PC-9 (cell line): Measurements from ENCODE around the gene CCDC54. TPM values are rescaled to one million over a fixed set of nuclear protein-coding genes. Genes with fewer than 3 reads are reported as not detected.
A peak's percentile ranks its signal among the peaks of the same experiment; 100 is the strongest.

Experiments used
- BruUV-seq: library from RNA; stranded (reverse); fragments of 400-500 nt; replicated peaks from 2 replicates; lab custom pipeline; 2021; lab: Mats Ljungman, UMichigan
- CTCF ChIA-PET: fragments of 300-600 bp; sonication (Branson Sonifier 250); formaldehyde crosslinking; loops from one replicate; lab custom pipeline; 2022; ENCODE audit warnings: antibody characterized with exemption; lab: Charles Lee
- POLR2A ChIA-PET: fragments of 300-600 bp; sonication (Branson Sonifier 250); formaldehyde crosslinking; loops from one replicate; lab custom pipeline; 2022; ENCODE audit warnings: antibody characterized with exemption; ENCODE audit not compliant: unreplicated experiment; lab: Charles Lee
- DNase-seq, 2 experiments: peaks; one replicate each; pipeline versions ENCODE4 v3.0.0 to v3.0.0-alpha.2; 2015 to 2022; ENCODE audit warnings: mixed read lengths in 1 of 2
- H2AFZ ChIP-seq: fragments of 200-600 bp; sonication (generic); 2 replicates; pipeline ENCODE4 v1.8.1; 2017; ENCODE audit warnings: antibody characterized with exemption
- H3F3A ChIP-seq: fragments of 200-600 bp; sonication (generic); 2 replicates; pipeline ENCODE4 v1.8.1; 2017; ENCODE audit warnings: antibody characterized with exemption, mild to moderate bottlenecking, low read depth; ENCODE audit not compliant: insufficient read depth
- H3K27ac ChIP-seq: fragments of 200-600 bp; sonication (generic); 2 replicates; pipeline ENCODE4 v1.6.1; 2016; ENCODE audit warnings: mixed run types
- H3K27me3 ChIP-seq: fragments of 200-600 bp; sonication (generic); 2 replicates; pipeline ENCODE4 v1.6.1; 2016; ENCODE audit warnings: low read depth, mixed run types; ENCODE audit not compliant: insufficient read depth
- H3K36me3 ChIP-seq: fragments of 200-600 bp; sonication (generic); 2 replicates; pipeline ENCODE4 v1.6.1; 2016; ENCODE audit warnings: low read depth, mixed run types
- H3K4me1 ChIP-seq: fragments of 200-600 bp; sonication (generic); replicated peaks from 2 replicates; pipeline ENCODE4 v1.6.1; 2016; ENCODE audit warnings: mixed run types; ENCODE audit not compliant: insufficient read depth
- H3K4me2 ChIP-seq: fragments of 200-600 bp; sonication (generic); 2 replicates; pipeline ENCODE4 v1.6.1; 2017; ENCODE audit warnings: mixed run types
- H3K4me3 ChIP-seq: fragments of 200-600 bp; sonication (generic); 2 replicates; pipeline ENCODE4 v1.6.1; 2016; ENCODE audit warnings: mixed run types
- H3K79me2 ChIP-seq: fragments of 200-600 bp; sonication (generic); 2 replicates; pipeline ENCODE4 v1.6.1; 2017; ENCODE audit warnings: low read depth, mixed run types
- H3K9me2 ChIP-seq: fragments of 200-600 bp; sonication (generic); 2 replicates; pipeline ENCODE4 v1.8.1; 2017; ENCODE audit warnings: mild to moderate bottlenecking; ENCODE audit not compliant: insufficient read depth
- H3K9me3 ChIP-seq: fragments of 200-600 bp; sonication (generic); 2 replicates; pipeline ENCODE4 v1.8.1; 2016; ENCODE audit warnings: low read depth; ENCODE audit not compliant: insufficient read depth
- H4K20me1 ChIP-seq: fragments of 200-600 bp; sonication (generic); 2 replicates; pipeline ENCODE4 v1.8.1; 2017; ENCODE audit not compliant: insufficient read depth
- CTCF ChIP-seq: fragments of 200-600 bp; sonication (generic); conservative IDR thresholded peaks from 2 replicates; pipeline ENCODE4 v1.6.1; 2017; ENCODE audit warnings: mixed run types, antibody characterized with exemption, mild to moderate bottlenecking, moderate library complexity
- EZH2 ChIP-seq: fragments of 200-600 bp; sonication (generic); IDR thresholded peaks from 2 replicates; pipeline ENCODE4 v1.8.0; 2017; ENCODE audit warnings: antibody characterized with exemption, low read depth
- intact Hi-C: fragments of 100-400 bp; cut with micrococcal nuclease; formaldehyde crosslinking; loops from one replicate; pipeline ENCODE4 v1.10.0; 2022; ENCODE audit not compliant: unreplicated experiment
- total RNA-seq: library from RNA; stranded (reverse); gene quantifications from 2 replicates; pipeline ENCODE4 v1.2.3, GENCODE V29; 2021

Gene CCDC54
- total RNA-seq, 1 experiment from 2014 or later = not detected

GRCh38 chr3:107392549-107393165 lies 15.4 kb downstream of the CCDC54 start:
- intact Hi-C loops = loop anchor here (2.0 kb wide), 1 partner anchor 16 kb away; the partner anchor contains the start of gene CCDC54
- peak overlapping the region; percentile 45 for H3K4me2 ChIP-seq

GRCh38 chr3:107394502-107394901 lies 17.3 kb downstream of the CCDC54 start:
- H2AFZ ChIP-seq = peak overlapping the region; percentile 58; the same call in 1 of the 2 replicates
- H3K4me2 ChIP-seq = peak overlapping the region; percentile 24

More at GRCh38 chr3:107392549-107393165, 15.4 kb downstream of the CCDC54 start:
- Histone ChIP-seq H4K20me1 (no peaks in the 10 kb centered on the region), H3K9me3 (no peaks in the 10 kb centered on the region; the same call in 1 of the 2 replicates), H3F3A (peaks cover 10% of the 10 kb centered on the region; the same call in 1 of the 2 replicates), H3K27ac (peak overlapping the region; percentile 69), H3K27me3 (no peaks in the 10 kb centered on the region), H3K4me3 (peak overlapping the region; percentile 5; the same call in 1 of the 2 replicates), H3K36me3 (no peaks in the 10 kb centered on the region), H3K79me2 (no peaks in the 10 kb centered on the region), H3K9me2 (no peaks in the 10 kb centered on the region), H3K4me1 (peaks cover 21% of the 10 kb centered on the region), H2AFZ (peak overlapping the region; percentile 73)
- POLR2A ChIA-PET = interaction anchor here (0.5 to 0.7 kb wide), 4 partner anchors 51 to 1858 kb away, joined by 3 to 7 read pairs (median 4); no protein-coding TSS in a partner anchor
- peak; percentile 55 to 86 for DNase-seq
- BruUV-seq = no TSS peak
- TF ChIP-seq CTCF (no peak), EZH2 (no peak)
- CTCF ChIA-PET = interaction anchor here (0.6 to 0.8 kb wide), 3 partner anchors 29 to 45 kb away, joined by 3 to 6 read pairs (median 3); no protein-coding TSS in a partner anchor

GRCh38 chr3:107395066-107395465 lies 17.8 kb downstream of the CCDC54 start:
- no peaks in the 10 kb centered on the region; the same call in 1 of the 2 replicates for H3K9me3 ChIP-seq
- TF ChIP-seq EZH2 = no peak
- TF ChIP-seq CTCF = no peak
- POLR2A ChIA-PET = no interaction called here
- no peaks in the 10 kb centered on the region for H3K36me3 ChIP-seq
- H3K27ac ChIP-seq = no peak overlapping the region
- CTCF ChIA-PET = no interaction called here
- H3K79me2 ChIP-seq = no peaks in the 10 kb centered on the region
- DNase-seq = no peak
- H3F3A ChIP-seq = peaks cover 10% of the 10 kb centered on the region; the same call in 1 of the 2 replicates
- H3K4me1 ChIP-seq = peaks cover 21% of the 10 kb centered on the region
- H2AFZ ChIP-seq = peak overlapping the region; percentile 58; the same call in 1 of the 2 replicates
- H3K4me3 ChIP-seq = no peak overlapping the region
- H3K9me2 ChIP-seq = no peaks in the 10 kb centered on the region; the same call in 1 of the 2 replicates
- no TSS peak for BruUV-seq
- H3K4me2 ChIP-seq = peak overlapping the region; percentile 24; the same call in 1 of the 2 replicates
- H4K20me1 ChIP-seq = no peaks in the 10 kb centered on the region
- intact Hi-C loops = no loop called here
- no peaks in the 10 kb centered on the region for H3K27me3 ChIP-seq

More at GRCh38 chr3:107394502-107394901, 17.3 kb downstream of the CCDC54 start:
- H3K4me1 ChIP-seq = peaks cover 21% of the 10 kb centered on the region
- H3K36me3 ChIP-seq = no peaks in the 10 kb centered on the region
- H3K9me2 ChIP-seq = no peaks in the 10 kb centered on the region; the same call in 1 of the 2 replicates
- no peaks in the 10 kb centered on the region for H3K79me2 ChIP-seq
- BruUV-seq = no TSS peak
- no peaks in the 10 kb centered on the region; the same call in 1 of the 2 replicates for H3K9me3 ChIP-seq
- ChIA-PET POLR2A (no interaction called here), CTCF (no interaction called here)
- no peaks in the 10 kb centered on the region for H4K20me1 ChIP-seq
- no peaks in the 10 kb centered on the region for H3K27me3 ChIP-seq
- no peak overlapping the region for H3K27ac ChIP-seq
- peaks cover 10% of the 10 kb centered on the region; the same call in 1 of the 2 replicates for H3F3A ChIP-seq
- DNase-seq = peak; percentile 25 to 51
- H3K4me3 ChIP-seq = no peak overlapping the region
- TF ChIP-seq EZH2 (no peak), CTCF (no peak)
- intact Hi-C loops = no loop called here
